Measurements from ENCODE around the gene RNF217. TPM values are rescaled to one million over a fixed set of nuclear protein-coding genes. Genes with fewer than 3 reads are reported as not detected.

RNF217 gene
- total RNA-seq, 1 experiment from 2014 or later: 37.7 TPM

- peaks cover 26% of the 10 kb centered on the region for H3K4me1 ChIP-seq (ENCODE audit: control insufficient read depth, insufficient read depth, low read length)
- 0 out of 2 replicates have a peak, but pooled peaks cover 3% of the 10 kb centered on the region for H3K36me3 ChIP-seq (ENCODE audit: control insufficient read depth, insufficient read depth, low read length)
- ATAC-seq (no peak), DNase-seq (ENCODE audit: low read depth, low spot score) (no peak)
- BruUV-seq (replicated peaks): no TSS peak
- ChIA-PET CTCF (no interaction called here), POLR2A (no interaction called here)
- H3K27me3 ChIP-seq (ENCODE audit: control insufficient read depth, insufficient read depth, low read length): no peaks in the 10 kb centered on the region
- no peaks in the 10 kb centered on the region for H3K9me3 ChIP-seq (ENCODE audit: control insufficient read depth, insufficient read depth, low read depth, low read length)
- H3K4me3 ChIP-seq (ENCODE audit: low read depth in 2 of 2, low read length in 2 of 2): no peak overlapping the region
- intact Hi-C loops (cut with micrococcal nuclease; ENCODE audit: unreplicated experiment) (loop anchor here (5.0 to 10.0 kb wide), 2 partner anchors 146 to 334 kb away; partner anchors contain the start of gene HDDC2), in situ Hi-C loops (cut with HindIII; ENCODE audit: low pct_unique_long_range_greater_than_20kb, low sequenced_read_pairs) (no loop called here)
- no peak overlapping the region for H3K27ac ChIP-seq (ENCODE audit: low read length)
- TF ChIP-seq POLR2AphosphoS5 (IDR thresholded peaks at IDR 0.05; ENCODE audit: low read depth, low read length) (no peak), CTCF (IDR thresholded peaks at IDR 0.05) (no peak), REST (IDR thresholded peaks at IDR 0.05; ENCODE audit: insufficient read depth in 1 of 2, low read depth in 2 of 2, low read length in 1 of 2) (no peak), TCF7L2 (IDR thresholded peaks at IDR 0.05; ENCODE audit: low read depth, low read length) (no peak), SIN3A (IDR thresholded peaks at IDR 0.05; ENCODE audit: borderline replicate concordance, insufficient read depth, low read depth, low read length) (no peak)
Measured at GRCh38 chr6:124968401-124968800, 6.2 kb downstream of the RNF217 start.

GRCh38 chr6:124970243-124970642 lies 8.0 kb downstream of the RNF217 start:
- Histone ChIP-seq H3K27ac (ENCODE audit: low read length) (no peak overlapping the region), H3K4me1 (ENCODE audit: control insufficient read depth, insufficient read depth, low read length) (peaks cover 13% of the 10 kb centered on the region; the same call in 1 of the 2 replicates), H3K27me3 (ENCODE audit: control insufficient read depth, insufficient read depth, low read length) (no peaks in the 10 kb centered on the region), H3K36me3 (ENCODE audit: control insufficient read depth, insufficient read depth, low read length) (0 out of 2 replicates have a peak, but pooled peaks cover 3% of the 10 kb centered on the region), H3K9me3 (ENCODE audit: control insufficient read depth, insufficient read depth, low read depth, low read length) (no peaks in the 10 kb centered on the region), H3K4me3 (ENCODE audit: low read depth in 2 of 2, low read length in 2 of 2) (no peak overlapping the region)
- in situ Hi-C loops (cut with HindIII; ENCODE audit: low pct_unique_long_range_greater_than_20kb, low sequenced_read_pairs) (no loop called here), intact Hi-C loops (cut with micrococcal nuclease; ENCODE audit: unreplicated experiment) (no loop called here)
- BruUV-seq (replicated peaks): TSS peak; percentile 25
- POLR2A ChIA-PET: no interaction called here
- DNase-seq (ENCODE audit: low read depth, low spot score) (no peak), ATAC-seq (no peak)
- no peak for TF ChIP-seq TCF7L2 (IDR thresholded peaks at IDR 0.05; ENCODE audit: low read depth, low read length)
- no peak for TF ChIP-seq CTCF (IDR thresholded peaks at IDR 0.05)
- TF ChIP-seq POLR2AphosphoS5 (IDR thresholded peaks at IDR 0.05; ENCODE audit: low read depth, low read length): no peak
- no peak for TF ChIP-seq SIN3A (IDR thresholded peaks at IDR 0.05; ENCODE audit: borderline replicate concordance, insufficient read depth, low read depth, low read length)
- TF ChIP-seq REST (IDR thresholded peaks at IDR 0.05; ENCODE audit: insufficient read depth in 1 of 2, low read depth in 2 of 2, low read length in 1 of 2): no peak
- CTCF ChIA-PET: no interaction called here
